Measurements from ENCODE around the gene PGP.

DNA sequence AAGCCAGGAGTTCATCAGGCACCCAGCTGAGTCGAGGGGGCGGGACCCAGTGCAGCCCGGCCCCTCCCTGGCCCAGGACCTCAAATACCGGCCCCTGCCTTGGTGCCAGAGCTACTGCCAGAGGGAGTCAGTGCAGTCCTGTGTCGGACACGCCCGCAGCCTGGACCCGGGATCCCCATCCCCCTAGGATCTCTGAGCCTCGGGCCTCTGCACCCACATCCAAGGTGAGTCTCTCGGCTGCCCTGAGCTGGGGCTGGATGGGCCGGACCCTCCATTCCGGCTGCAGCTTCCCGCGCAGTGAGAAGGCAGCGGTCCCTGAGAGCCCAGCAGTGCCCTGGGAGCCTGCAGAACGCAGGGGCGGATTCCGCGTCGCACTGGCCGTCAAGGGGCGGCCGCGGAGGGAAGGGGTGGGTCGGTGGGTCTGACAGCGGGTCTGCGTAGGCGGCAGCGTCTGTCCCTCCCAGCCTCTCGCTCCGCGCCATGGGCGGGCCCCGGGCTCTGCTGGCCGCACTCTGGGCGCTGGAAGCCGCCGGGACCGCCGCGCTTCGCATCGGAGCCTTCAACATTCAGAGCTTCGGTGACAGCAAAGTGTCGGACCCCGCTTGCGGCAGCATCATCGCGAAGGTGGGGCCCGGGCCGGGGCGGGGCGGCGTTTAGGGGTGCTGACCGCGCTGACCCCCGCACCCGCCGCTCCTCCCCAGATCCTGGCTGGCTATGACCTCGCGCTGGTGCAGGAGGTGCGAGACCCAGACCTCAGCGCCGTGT, 21.9 kb upstream of the PGP start, which contains the start of gene DNASE1L2:
- TF ChIP-seq, protein P1, sequence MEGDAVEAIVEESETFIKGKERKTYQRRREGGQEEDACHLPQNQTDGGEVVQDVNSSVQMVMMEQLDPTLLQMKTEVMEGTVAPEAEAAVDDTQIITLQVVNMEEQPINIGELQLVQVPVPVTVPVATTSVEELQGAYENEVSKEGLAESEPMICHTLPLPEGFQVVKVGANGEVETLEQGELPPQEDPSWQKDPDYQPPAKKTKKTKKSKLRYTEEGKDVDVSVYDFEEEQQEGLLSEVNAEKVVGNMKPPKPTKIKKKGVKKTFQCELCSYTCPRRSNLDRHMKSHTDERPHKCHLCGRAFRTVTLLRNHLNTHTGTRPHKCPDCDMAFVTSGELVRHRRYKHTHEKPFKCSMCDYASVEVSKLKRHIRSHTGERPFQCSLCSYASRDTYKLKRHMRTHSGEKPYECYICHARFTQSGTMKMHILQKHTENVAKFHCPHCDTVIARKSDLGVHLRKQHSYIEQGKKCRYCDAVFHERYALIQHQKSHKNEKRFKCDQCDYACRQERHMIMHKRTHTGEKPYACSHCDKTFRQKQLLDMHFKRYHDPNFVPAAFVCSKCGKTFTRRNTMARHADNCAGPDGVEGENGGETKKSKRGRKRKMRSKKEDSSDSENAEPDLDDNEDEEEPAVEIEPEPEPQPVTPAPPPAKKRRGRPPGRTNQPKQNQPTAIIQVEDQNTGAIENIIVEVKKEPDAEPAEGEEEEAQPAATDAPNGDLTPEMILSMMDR (IDR thresholded peaks at IDR 0.05) = no peak
- no peak for TF ChIP-seq POLR2A (IDR thresholded peaks at IDR 0.05)

Measured in uterus (tissue), 2 donors.